Activated naive CD4-positive, alpha-beta T cell treated with anti-CD3 and anti-CD28 coated beads, Interleukin-2, amount 50 U/mL, for 24 hours (primary cell): ENCODE data around the gene C2CD3.

Source experiments
- H3K27ac Mint-ChIP-seq: one replicate; pipeline ENCODE4 v1.8.0; 2021; ENCODE audit warnings: mild to moderate bottlenecking, mixed read lengths
- H3K27me3 Mint-ChIP-seq: one replicate; pipeline ENCODE4 v1.8.0; 2021; ENCODE audit warnings: mixed read lengths
- H3K36me3 Mint-ChIP-seq: one replicate; pipeline ENCODE4 v1.8.0; 2021; ENCODE audit warnings: mixed read lengths
- H3K4me1 Mint-ChIP-seq: one replicate; pipeline ENCODE4 v1.8.0; 2021; ENCODE audit warnings: mixed read lengths
- H3K4me3 Mint-ChIP-seq: one replicate; pipeline ENCODE4 v1.8.0; 2021; ENCODE audit warnings: mild to moderate bottlenecking, mixed read lengths
- H3K9me3 Mint-ChIP-seq: one replicate; pipeline ENCODE4 v1.8.0; 2021; ENCODE audit warnings: mixed read lengths

C2CD3 gene

DNA sequence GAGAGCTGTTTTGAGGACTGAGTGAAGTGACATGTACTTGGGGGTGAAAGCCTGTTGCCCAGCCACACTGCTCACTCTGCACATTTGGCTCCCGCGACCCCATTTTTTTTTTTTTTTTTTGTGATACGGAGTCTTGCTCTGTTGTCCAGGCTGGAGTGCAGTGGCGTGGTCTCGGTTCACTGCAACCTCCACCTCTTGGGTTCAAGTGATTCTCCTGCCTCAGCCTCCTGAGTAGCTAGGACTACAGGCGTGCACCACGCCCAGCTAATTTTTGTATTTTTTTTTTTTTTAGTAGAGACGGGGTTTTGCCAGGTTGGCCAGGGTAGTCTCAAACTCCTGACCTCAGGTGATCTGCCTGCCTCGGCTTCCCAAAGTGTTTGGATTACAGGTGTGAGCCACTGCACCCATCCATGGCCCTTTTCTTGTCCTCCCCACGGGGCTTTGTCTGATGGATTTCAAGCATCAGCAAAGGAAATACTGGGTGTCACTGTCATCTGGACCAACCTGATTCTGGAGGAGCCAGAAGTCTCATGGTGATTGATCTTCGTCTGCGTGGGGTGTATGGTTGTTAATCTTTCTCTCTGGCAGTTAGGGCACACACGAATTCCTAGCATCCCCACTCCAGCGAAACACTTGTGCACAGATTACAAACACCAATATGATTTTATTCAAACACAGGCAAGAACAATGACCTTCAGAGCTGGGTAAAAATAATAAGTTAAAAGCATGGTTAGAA is 158.6 kb downstream of the C2CD3 start:
- Mint-ChIP-seq H3K27me3 (no peaks in the 10 kb centered on the region), H3K27ac (peak overlapping the region; percentile 35), H3K36me3 (peaks cover 14% of the 10 kb centered on the region), H3K9me3 (no peaks in the 10 kb centered on the region), H3K4me3 (peak overlapping the region; percentile 64), H3K4me1 (peaks cover 91% of the 10 kb centered on the region)

DNA sequence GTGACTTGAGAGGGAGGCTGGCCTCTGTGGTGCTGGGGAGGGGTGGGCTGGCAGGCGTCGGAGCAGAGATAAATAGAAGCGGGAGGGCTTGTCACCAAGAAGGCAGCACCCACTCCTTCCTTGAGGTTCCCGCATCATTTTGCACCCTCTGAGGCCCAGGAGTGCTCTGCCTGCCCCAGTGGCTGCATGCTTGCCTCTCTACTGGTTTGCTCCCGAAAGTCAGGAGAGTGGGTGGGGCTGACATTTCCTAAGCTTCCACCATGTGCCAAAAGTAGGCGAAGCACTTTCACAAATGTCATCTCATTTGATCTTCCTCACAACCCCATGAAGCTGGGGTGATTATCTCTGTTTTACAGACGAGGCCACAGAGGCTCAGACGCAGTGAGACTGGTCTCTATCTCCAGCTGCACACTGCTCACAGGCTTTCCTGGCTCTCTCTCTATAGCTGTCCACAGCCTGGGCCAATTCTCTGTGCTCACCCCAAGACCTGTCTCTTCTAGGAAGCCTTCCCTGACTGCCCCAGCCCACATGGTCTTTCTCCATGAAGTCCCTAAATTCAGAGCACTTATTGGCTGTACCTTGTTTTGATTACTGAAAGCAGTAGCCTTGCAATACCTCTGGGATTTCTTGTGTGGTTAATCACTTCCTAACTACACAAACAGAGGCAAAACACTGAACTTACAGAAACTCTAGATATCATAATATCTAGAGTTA is 159.3 kb downstream of the C2CD3 start:
- Mint-ChIP-seq H3K9me3 (no peaks in the 10 kb centered on the region), H3K4me3 (peak overlapping the region; percentile 65), H3K27ac (peak overlapping the region; percentile 92), H3K4me1 (peaks cover 90% of the 10 kb centered on the region), H3K27me3 (no peaks in the 10 kb centered on the region), H3K36me3 (peaks cover 7% of the 10 kb centered on the region)

DNA sequence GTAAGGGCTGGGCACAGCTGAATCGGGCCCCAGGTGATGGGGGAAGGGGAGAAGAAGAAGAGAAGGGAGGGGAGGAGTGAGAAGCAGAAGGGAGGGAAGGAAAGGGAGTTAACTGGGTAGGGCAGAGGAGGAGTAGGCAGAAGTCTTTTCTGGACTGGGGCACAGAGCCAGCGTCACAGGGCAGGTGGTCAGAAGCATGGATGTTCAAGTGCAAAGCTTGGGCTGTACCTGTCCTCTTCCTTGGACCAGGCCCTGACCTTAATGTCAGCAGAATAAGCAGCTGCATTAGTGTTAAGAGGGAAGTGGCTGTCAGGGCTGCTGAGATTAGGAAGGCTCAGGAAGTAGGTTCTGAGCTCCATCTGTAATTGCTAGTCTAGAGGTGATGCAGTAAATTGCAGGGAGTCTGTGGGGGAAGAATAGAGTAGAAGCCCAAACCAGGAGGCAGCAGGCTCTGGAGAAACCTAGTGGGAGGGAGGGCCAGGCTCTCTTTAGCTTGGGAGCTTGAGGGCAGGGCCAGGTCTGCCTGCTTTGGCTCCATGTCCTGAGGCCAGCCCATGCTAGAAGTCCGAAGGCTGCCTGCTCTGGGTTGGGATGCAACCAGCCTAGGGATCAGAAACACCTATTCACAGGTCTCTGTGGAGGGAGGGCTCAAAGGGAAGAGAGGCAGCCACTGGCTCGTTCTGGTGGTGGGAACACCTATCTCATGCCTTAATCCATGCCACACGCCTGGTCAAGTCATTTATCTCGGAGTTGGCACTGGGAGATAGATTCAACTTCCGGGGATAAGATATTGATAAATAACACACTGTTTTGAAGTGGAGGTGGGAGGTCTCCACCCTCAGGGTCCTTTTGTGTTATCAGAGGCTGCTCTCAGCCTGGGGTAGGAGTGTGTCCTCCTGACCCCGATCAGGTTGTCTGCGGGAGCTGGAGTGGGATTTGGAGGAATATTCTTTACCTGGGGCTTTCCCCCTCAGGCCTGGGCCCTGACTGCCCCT is 160.2 kb downstream of the C2CD3 start:
- Mint-ChIP-seq H3K9me3 (no peaks in the 10 kb centered on the region), H3K27ac (peak overlapping the region; percentile 92), H3K27me3 (no peaks in the 10 kb centered on the region), H3K36me3 (peaks cover 2% of the 10 kb centered on the region), H3K4me1 (peaks cover 91% of the 10 kb centered on the region), H3K4me3 (peak overlapping the region; percentile 65)

DNA sequence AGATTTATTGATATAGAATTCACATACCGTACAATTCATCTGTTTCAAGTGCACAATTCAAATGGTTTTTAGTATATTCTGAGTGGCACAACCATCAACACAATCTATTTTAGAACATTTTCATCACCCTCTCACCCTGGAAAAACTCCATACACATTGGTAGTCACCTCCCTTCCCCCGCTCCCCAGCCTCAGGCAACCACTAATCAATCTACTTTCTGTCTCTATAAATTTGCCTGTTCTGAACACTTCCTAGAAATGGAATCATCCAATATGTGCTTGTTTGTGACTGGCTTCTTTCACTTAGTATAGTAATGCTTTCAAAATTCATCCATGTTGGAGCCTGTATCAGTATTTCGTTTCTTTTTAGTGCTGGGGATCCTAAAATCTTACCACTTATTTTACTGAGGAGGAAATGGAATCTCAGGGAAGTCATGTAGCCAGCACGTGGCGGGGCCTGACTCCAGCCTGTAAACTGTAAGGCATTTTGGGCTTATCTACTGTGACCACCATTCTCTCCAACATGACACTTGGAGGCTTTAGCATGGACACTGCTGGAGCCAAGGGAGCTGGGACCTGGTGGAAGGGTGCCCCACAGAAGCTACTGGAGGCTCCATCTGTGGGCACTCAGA is 161.0 kb downstream of the C2CD3 start:
- Mint-ChIP-seq H3K4me3 (peak overlapping the region; percentile 65), H3K9me3 (no peaks in the 10 kb centered on the region), H3K27ac (peak overlapping the region; percentile 42), H3K4me1 (peaks cover 91% of the 10 kb centered on the region), H3K36me3 (peaks cover 2% of the 10 kb centered on the region), H3K27me3 (no peaks in the 10 kb centered on the region)

DNA sequence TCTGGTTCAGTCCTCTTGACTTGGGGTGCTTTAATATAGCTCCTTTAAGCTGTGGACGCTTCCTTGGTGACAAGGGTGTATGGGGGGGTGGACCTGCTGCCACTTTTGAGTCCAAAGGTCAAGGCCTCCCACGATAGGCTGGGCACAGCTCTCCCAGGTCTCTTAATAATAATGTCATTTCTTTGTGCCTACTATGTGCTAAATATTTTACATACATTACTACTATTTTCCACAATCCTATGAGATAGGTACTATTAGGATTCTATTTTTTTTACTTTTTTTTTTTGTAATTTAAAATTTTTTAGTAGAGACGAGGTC is 161.6 kb downstream of the C2CD3 start:
- Mint-ChIP-seq H3K27me3 (no peaks in the 10 kb centered on the region), H3K9me3 (no peaks in the 10 kb centered on the region), H3K27ac (no peak overlapping the region), H3K36me3 (peaks cover 2% of the 10 kb centered on the region), H3K4me3 (no peak overlapping the region), H3K4me1 (peaks cover 91% of the 10 kb centered on the region)

DNA sequence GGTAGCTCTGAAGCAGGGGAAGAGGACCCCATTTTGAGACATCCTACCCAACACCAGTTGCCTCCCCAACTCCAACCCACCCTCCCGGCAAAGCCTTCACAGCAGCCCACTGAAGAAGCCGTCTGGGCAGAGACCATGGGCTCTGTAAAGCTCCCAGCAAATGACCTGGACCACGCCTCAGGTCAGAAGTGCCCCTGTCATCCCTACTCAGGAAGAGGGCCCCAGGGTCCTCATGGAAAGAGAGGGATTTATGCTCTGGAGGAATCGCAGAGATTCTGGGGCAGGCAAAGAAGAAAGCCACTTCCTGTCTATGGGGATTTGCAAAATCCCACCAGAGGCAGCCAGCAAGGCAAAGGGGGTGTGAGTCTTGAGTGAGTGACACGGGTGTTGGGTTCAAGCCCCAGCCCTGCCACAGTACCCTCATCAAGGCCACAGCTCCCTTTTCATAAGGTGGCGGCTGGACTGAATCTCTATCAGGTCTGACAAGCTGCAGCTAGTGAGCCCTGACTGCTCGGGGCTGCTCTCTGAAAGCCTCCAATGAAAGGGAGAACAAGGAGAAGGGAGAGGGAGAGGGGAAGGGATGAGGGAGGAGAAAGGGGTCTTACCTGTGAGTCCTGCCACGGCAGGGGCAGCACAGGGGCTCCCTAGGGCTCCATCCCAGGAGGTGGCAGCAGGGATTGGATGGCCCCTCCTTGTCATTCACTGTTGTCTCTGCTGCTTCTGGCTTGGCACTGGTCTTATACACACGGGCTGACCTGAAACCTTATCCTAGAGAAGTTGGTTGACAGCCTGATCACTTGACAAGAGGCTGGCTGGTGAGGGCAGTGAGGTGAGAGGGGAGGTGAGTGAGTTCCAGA is 162.2 kb downstream of the C2CD3 start, which contains the start of gene UCP3:
TSS of gene UCP3 (minus strand) at position 713 of the 857 bp plus-strand sequence. CDS start 2,043 bp downstream, outside the sequence.
- H3K27me3 Mint-ChIP-seq = no peaks in the 10 kb centered on the region
- no peaks in the 10 kb centered on the region for H3K36me3 Mint-ChIP-seq
- H3K4me1 Mint-ChIP-seq = peaks cover 91% of the 10 kb centered on the region
- peak within 1 kb of the TSS; percentile 80 for H3K27ac Mint-ChIP-seq
- H3K4me3 Mint-ChIP-seq = no peak within 1 kb of the TSS
- H3K9me3 Mint-ChIP-seq = no peaks in the 10 kb centered on the region

DNA sequence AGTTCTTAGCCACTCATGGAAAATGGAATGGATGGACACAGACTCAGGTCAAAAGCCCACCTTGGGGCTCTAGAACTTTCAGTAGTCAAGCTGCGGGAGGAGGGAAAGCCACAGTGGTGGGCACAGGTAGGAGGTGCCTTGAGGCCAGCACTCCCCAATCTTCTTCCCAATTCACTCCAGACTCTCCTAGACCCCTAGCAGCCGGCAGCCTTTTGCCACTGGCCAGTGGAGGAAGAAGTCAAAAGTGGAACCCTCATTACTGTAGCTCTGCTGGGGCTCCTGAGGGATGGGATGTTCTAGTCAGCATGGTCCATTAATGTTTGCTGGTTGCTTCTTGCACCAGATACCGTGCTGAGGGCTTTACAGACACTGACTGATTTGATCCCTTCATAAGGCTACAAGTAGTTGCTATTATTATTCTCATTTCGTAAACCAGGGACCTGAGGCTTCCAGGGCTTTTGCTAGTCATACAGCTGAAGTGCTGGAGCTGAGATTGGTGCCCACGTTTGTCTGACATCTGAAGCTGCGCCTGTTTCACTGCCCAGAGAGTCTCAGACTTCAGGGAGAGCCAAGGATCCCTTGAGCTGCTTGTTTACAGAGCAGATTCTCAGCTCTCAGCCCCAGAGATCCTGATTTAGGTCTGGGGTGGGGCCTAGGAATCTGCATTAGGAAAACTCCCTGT is 163.0 kb downstream of the C2CD3 start:
- no peaks in the 10 kb centered on the region for H3K27me3 Mint-ChIP-seq
- H3K27ac Mint-ChIP-seq = peak overlapping the region; percentile 80

DNA sequence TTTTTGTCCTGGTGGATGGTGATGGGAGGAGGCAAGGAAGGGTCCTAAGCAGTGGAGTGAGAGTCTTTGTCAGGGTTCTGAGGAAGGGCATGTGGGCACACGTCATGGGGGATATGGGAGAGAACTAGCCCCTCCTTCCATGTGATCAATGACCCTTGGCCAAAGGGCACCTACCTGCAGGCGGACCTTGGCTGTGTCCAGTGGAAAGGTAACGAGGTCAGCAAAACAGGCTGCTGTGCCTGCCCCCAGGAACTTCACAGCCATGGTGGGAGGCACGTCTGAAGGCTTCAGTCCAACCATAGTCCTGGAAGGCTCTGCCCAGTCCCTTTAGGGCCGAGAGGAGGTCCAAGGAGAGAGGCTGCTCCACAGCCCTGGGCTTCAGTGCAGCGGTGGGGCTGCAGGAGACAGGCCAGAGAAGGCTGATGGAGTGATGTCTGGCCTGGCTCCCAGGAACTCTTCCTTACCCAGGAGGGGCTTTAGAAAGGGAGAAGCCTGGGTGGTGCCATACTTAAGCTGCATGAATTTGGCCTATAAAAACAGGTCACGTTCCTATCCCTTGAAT is 164.0 kb downstream of the C2CD3 start:
- Mint-ChIP-seq H3K4me3 (no peak overlapping the region), H3K9me3 (no peaks in the 10 kb centered on the region), H3K27me3 (no peaks in the 10 kb centered on the region), H3K4me1 (peaks cover 90% of the 10 kb centered on the region), H3K27ac (peak overlapping the region; percentile 91), H3K36me3 (peaks cover 5% of the 10 kb centered on the region)

More for the DNA sequence above, 163.0 kb downstream of the C2CD3 start:
- Mint-ChIP-seq H3K4me3 (no peak overlapping the region), H3K9me3 (no peaks in the 10 kb centered on the region), H3K4me1 (peaks cover 94% of the 10 kb centered on the region), H3K36me3 (peaks cover 3% of the 10 kb centered on the region)

DNA sequence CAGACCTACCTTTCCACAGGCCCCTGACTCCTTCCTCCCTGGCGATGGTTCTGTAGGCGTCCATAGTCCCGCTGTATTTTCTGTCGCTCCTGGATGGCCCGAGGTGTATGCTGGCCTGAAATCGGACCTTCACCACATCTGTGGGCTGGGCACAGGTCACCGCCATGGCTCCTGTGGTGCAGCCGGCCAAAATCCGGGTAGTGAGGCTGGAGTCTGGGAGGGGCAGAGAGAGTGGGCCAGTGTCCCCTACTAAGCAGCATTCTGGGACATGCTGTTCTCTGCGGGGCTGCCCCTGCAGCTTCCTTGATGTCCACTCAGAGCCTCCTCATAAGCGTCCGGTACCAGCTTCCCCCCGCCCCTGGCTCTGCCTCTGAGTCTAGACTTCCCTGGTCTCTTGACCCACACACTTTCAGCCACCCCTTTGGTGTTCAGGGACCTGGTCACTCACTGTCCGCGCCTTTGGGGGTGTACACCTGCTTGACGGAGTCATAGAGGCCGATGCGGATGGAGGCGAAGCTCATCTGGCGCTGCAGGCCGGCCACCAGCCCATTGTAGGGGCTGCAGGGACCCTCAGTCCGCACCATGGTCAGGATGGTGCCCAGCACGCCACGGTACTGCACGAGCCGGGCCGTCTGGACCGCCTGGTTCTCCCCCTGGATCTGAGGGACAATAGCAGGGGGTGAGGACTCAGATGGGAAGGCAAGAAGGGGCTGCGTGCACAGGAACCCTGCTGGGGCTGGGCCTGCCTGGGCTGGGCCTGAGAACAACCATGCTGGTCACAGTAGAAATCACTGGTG is 164.9 kb downstream of the C2CD3 start:
- H3K9me3 Mint-ChIP-seq = no peaks in the 10 kb centered on the region
- peak overlapping the region; percentile 94 for H3K27ac Mint-ChIP-seq
- no peaks in the 10 kb centered on the region for H3K27me3 Mint-ChIP-seq
- no peak overlapping the region for H3K4me3 Mint-ChIP-seq
- H3K4me1 Mint-ChIP-seq = peaks cover 81% of the 10 kb centered on the region
- H3K36me3 Mint-ChIP-seq = peaks cover 7% of the 10 kb centered on the region

DNA sequence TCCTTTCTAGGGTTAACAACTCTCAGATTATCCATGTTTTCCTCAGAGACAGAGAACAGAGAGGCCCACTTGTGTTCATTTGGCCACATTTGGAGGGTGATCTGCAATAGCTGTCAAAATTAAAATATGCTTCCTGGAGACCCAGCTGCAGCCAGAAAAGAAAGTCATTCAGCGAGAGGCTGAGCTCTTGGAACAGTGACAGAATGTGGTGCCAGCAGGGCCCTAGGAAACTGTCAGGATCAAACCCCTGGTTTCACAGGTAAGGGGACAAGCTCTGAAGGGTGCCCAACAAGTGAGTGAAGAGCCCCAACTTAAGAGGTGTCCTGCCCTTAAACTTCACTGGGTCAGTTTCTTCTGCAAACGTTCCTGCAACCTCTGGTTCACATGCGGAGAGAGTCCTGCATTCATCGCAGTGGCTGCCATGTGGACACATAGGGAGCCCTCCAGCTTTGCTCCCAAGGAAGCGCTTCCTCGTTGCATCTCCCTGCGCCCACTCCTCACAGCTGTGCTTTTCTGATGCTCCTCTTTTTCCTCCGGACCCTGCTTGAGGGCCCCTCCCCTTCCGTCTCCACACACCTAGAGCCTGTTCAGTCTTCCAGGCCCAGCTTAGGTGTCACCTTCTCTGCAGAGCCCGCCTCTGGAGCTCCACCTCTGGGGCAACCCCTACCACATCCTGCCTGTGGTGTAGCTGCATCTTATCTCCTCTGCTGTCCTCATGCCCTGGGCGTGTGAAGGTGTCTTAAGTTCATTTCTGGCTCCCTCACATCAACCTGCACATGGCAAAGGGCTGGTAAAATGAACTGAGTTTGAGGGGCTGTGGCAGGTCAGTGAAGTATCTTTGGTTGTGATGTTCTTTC is 165.8 kb downstream of the C2CD3 start:
- Mint-ChIP-seq H3K27ac (peak overlapping the region; percentile 94), H3K4me3 (peak overlapping the region; percentile 75)

DNA sequence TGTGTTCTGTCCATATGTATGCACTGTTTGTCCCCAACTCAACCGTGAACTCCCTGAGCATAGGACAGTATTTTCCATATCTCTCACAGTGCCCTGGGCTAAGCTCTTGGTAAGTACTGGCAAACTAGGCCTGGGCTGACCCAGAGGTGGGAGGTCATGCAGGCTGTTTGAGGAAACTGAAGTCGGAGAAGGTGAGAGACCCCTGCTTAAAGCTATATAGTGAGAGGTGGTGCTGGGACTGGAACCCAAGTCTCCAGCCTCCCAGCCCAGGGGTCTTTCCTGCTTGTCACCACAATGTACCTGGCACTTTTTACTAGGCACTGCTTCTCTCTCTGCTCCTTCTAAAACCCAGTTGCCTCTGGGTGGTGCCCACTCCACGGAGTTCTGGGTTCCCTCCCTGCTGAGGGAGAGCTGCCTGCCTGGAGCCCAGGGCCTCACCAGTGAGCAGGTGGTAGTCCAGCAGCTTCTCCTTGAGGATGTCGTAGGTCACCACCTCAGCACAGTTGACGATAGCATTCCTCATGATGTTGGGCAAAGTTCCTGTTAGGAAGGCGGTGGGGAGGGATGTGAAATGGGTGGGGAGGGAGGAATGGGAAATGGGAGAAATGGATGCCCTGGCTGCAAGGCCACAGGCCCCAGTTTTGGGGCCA is 166.6 kb downstream of the C2CD3 start:
- H3K27me3 Mint-ChIP-seq = no peaks in the 10 kb centered on the region
- peak overlapping the region; percentile 65 for H3K27ac Mint-ChIP-seq
- H3K9me3 Mint-ChIP-seq = no peaks in the 10 kb centered on the region
- H3K4me3 Mint-ChIP-seq = no peak overlapping the region
- H3K4me1 Mint-ChIP-seq = peaks cover 74% of the 10 kb centered on the region
- peaks cover 9% of the 10 kb centered on the region for H3K36me3 Mint-ChIP-seq

More for the DNA sequence above, 165.8 kb downstream of the C2CD3 start:
- peaks cover 72% of the 10 kb centered on the region for H3K4me1 Mint-ChIP-seq
- no peaks in the 10 kb centered on the region for H3K27me3 Mint-ChIP-seq
- peaks cover 8% of the 10 kb centered on the region for H3K36me3 Mint-ChIP-seq
- H3K9me3 Mint-ChIP-seq = no peaks in the 10 kb centered on the region

DNA sequence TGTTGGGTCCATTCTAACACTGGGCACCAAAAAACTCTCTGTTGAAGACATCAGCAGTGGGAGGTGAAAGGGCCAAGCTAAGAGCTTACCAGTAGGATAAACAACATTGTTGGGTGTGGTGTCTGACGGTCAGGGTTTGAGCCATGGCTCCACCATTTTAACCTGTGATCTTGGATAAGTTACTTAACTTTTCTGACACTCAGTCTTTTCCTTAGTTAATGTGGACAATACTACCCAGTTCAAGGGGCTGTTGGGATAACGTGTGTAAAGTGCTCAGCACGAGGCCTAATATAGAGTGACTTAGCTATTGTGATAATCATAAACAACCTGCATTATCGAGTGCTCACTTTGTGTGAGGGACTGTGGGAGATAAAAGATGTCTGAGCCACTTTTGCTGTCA is 168.0 kb downstream of the C2CD3 start:
- Mint-ChIP-seq H3K9me3 (no peaks in the 10 kb centered on the region), H3K27me3 (no peaks in the 10 kb centered on the region), H3K4me3 (no peak overlapping the region), H3K36me3 (peaks cover 9% of the 10 kb centered on the region), H3K4me1 (peaks cover 66% of the 10 kb centered on the region), H3K27ac (no peak overlapping the region)
